Embryonic facial prominence (tissue), 1 donor: Measurements from ENCODE around the gene ELOVL7.
"Not testable (repeated sequence)": the region's sequence is repeated elsewhere in the genome, so short reads cannot be mapped to it uniquely, and the experiment has no call there.

Source experiments
- DNase-seq: peaks from one replicate; pipeline ENCODE4 v3.0.0-alpha.2; 2016; ENCODE audit errors: extremely low spot score

Gene ELOVL7

DNA sequence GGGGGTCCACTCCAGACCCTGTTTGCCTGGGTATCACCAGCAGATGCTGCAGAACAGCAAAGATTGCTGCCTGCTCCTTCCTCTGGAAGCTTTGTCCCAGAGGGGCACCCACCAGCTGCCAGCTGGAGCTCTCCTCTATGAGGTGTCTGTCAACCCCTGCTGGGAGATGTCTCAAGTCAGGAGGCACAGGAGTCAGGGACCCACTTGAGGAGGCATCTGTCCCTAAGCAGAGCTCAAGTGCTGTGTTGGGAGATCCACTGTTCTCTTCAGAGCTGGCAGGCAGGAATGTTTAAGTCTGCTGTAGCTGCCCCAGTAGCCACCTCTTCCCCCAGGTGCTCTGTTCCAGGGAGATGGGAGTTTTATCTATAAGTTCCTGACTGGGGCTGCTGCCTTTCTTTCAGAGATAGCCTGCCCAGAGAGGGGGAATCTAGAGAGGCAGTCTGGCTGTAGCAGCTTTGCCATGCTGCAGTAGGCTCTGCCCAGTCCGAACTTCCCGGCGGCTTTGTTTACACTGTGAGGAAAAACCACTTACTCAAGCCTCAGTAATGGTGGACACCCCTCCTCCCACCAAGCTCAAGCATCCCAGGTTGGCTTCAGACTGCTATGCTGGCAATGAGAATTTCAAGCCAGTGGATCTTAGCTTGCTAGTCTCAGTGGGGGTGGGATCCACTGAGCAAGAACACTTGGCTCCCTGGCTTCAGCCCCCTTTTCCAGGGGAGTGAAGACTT is 128.7 kb downstream of the ELOVL7 start:
- not testable (repeated sequence) for DNase-seq

DNA sequence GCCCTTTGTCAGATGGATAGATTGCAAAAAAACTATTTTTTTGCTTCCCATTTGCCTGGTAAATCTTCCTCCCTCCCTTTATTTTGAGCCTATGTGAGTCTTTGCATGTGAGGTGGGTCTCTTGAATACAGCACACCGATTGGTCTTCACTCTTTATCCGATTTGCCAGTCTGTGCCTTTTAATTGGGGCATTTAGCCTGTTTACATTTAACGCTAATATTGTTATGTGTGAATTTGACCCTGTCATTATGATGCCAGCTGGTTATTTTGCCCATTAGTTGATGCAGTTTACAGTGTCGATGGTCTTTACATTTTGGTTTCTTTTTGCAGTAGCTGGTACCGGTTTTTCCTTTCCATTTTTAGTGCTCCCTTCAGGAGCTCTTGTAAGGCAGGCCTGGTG is 131.1 kb downstream of the ELOVL7 start:
- DNase-seq: no peak

DNA sequence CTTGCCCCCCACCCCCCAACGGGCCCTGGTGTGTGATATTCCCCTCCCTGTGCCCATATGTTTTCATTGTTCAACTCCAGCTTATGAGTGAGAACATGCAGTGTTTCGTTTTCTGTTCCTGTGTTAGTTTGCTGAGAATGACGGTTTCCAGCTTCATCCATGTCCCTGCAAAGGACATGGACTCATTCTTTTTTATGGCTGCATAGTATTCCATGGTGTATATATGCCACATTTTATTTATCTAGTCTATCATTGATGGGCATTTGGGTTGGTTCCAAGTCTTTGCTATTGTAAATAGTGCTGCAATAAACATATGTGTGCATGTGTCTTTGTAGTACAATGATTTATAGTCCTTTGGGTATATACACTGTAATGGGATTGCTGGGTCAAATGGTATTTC is 132.2 kb downstream of the ELOVL7 start:
- not testable (repeated sequence) for DNase-seq

DNA sequence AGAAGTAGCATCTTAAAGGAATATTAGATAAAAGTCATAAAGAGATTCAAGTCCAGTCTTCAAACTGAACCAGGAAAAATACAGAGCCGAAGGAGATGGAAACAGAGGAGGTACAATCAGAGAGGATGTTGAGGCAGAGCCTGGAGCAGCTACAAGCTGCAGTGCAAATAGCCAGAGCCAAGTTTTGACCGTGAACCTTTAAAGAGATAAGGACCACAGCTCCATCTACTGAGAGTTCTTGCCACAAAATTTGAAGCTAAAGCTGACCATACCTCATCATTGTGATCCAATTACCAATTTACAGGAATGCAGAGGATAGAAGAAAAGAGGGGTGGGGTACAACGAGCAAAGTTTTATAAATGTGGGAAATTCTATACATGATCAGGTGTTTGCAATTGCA is 133.7 kb downstream of the ELOVL7 start:
- DNase-seq: no peak

DNA sequence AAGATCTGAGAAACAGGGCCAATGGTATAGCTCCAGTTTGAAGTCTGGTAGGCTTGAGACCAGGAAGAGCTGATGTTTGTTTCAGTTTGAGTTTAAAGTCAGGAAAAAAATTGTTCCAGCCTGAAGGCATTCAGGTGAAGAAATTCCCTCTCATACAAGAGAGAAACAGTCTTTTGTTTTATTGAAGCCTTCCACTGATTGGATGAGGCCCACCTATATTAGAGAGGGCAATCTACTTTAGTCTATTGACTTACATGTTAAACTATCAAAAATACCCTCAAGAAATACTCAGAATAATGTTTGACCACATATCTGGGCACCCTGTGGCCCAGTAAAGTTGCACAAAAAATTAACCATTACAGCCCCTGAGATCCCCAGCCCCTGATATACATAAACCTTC is 138.9 kb downstream of the ELOVL7 start:
- DNase-seq: no peak

DNA sequence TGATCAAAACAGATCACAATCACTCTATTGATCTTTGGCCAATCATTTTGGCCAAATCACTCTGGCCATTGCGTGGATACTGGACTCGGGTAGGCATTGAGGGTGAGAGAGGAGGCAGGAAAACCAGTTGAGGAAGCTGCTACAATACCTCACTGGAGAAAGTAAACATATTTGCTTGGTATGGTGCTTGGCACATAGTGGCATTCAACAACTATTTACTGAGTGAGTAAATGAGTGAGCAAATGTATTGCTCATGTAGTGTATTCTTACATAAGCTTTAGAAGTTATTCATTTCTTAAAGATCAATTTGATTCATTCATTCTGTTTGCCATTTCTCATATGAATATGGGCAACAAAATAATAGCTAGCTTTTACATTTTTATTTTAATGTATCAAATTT is 140.1 kb downstream of the ELOVL7 start:
- DNase-seq: no peak
